ENCODE data around the gene WIZ.
A peak's percentile ranks its signal among the peaks of the same experiment; 100 is the strongest.

Gene WIZ

GRCh38 chr19:15453906-15454860 lies 4.4 kb upstream of the WIZ start:
- Histone ChIP-seq H3K4me3 (ENCODE audit: low read length in 2 of 2) (no peak overlapping the region), H3K27me3 (ENCODE audit: control insufficient read depth in 2 of 2, insufficient read depth in 2 of 2, low read length in 2 of 2) (peaks cover 14 to 23% of the 10 kb centered on the region in 2 donors), H3K9me3 (ENCODE audit: control insufficient read depth in 2 of 2, low read length in 2 of 2) (no peaks in the 10 kb centered on the region), H3K36me3 (ENCODE audit: control insufficient read depth in 2 of 2, insufficient read depth in 2 of 2, low read length in 2 of 2) (peaks cover 0 to 6% of the 10 kb centered on the region in 2 donors), H3K9ac (ENCODE audit: low read depth in 1 of 2, low read length in 2 of 2) (no peak overlapping the region), H3K4me1 (ENCODE audit: control insufficient read depth in 2 of 2, insufficient read depth in 2 of 2, low read length in 2 of 2) (peaks cover 7% of the 10 kb centered on the region in 2 donors), H3K27ac (ENCODE audit: low read depth in 2 of 2, low read length in 2 of 2) (no peak overlapping the region)

DNA sequence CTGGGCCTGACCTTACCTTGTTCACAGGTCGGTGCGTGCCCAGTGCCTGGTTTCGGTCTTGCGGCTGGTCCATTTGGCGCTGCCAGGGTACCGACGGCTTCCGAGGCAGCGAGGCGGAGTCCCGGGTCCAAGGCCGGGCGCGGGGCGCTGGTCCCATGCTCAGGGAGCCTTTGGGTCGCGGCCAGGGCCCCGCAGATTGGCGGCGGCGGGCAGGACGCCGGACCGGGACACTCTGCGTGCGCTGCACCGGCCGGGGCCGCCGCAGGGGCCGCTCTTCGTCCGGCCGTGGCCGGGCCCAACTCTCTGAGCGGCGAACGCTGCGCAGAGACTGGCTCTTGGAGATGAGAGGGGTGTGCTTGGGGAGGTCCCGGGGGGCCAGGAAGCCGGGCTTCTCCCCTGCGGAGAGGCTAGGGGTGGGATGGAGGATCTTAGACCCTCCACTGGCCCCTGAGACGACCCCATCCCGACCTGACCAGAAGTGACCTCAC lies 3.4 kb upstream of the WIZ start:
- peak overlapping the region; percentile 40 to 61 for H3K4me3 ChIP-seq (ENCODE audit: low read length in 2 of 2)
- no peaks in the 10 kb centered on the region for H3K9me3 ChIP-seq (ENCODE audit: control insufficient read depth in 2 of 2, low read length in 2 of 2)
- peaks cover 14 to 23% of the 10 kb centered on the region in 2 donors for H3K27me3 ChIP-seq (ENCODE audit: control insufficient read depth in 2 of 2, insufficient read depth in 2 of 2, low read length in 2 of 2)
- H3K36me3 ChIP-seq (ENCODE audit: control insufficient read depth in 2 of 2, insufficient read depth in 2 of 2, low read length in 2 of 2) = peaks cover 0 to 6% of the 10 kb centered on the region in 2 donors
- H3K27ac ChIP-seq (ENCODE audit: low read depth in 2 of 2, low read length in 2 of 2) = peak overlapping the region in 1 of 2 donors; percentile 24
- no peak overlapping the region for H3K9ac ChIP-seq (ENCODE audit: low read depth in 1 of 2, low read length in 2 of 2)
- H3K4me1 ChIP-seq (ENCODE audit: control insufficient read depth in 2 of 2, insufficient read depth in 2 of 2, low read length in 2 of 2) = peaks cover 12 to 13% of the 10 kb centered on the region in 2 donors

- no peak overlapping the region for H3K9ac ChIP-seq (ENCODE audit: low read depth in 1 of 2, low read length in 2 of 2)
- H3K36me3 ChIP-seq (ENCODE audit: control insufficient read depth in 2 of 2, insufficient read depth in 2 of 2, low read length in 2 of 2) = peaks cover 0 to 6% of the 10 kb centered on the region in 2 donors
- H3K27me3 ChIP-seq (ENCODE audit: control insufficient read depth in 2 of 2, insufficient read depth in 2 of 2, low read length in 2 of 2) = peaks cover 14 to 20% of the 10 kb centered on the region in 2 donors
- peak overlapping the region; percentile 40 to 61 for H3K4me3 ChIP-seq (ENCODE audit: low read length in 2 of 2)
- H3K9me3 ChIP-seq (ENCODE audit: control insufficient read depth in 2 of 2, low read length in 2 of 2) = no peaks in the 10 kb centered on the region
- peaks cover 12 to 13% of the 10 kb centered on the region in 2 donors for H3K4me1 ChIP-seq (ENCODE audit: control insufficient read depth in 2 of 2, insufficient read depth in 2 of 2, low read length in 2 of 2)
- peak overlapping the region; percentile 2 to 24 for H3K27ac ChIP-seq (ENCODE audit: low read depth in 2 of 2, low read length in 2 of 2)
Observed at GRCh38 chr19:15452111-15453047, 2.6 kb upstream of the WIZ start.

DNA sequence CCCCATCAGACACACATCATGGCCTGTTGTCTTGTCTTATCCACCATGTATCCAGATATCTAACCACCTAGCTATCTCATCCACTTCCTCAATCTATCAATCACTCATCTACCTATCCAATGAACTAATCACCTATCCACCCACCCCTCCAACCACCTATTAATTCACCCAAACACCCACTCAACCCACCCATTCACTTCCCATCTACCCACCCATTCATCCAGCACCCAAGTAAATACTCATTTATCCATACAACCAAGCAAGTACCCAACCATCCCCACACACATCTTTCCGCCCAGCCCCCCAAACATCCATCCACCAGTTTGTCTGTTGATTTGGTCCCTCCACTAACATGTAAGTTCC lies 753 bp upstream of the WIZ start:
- Histone ChIP-seq H3K9ac (ENCODE audit: low read depth in 1 of 2, low read length in 2 of 2) (no peak overlapping the region), H3K4me1 (ENCODE audit: control insufficient read depth in 2 of 2, insufficient read depth in 2 of 2, low read length in 2 of 2) (peaks cover 12 to 13% of the 10 kb centered on the region in 2 donors), H3K9me3 (ENCODE audit: control insufficient read depth in 2 of 2, low read length in 2 of 2) (no peaks in the 10 kb centered on the region), H3K27me3 (ENCODE audit: control insufficient read depth in 2 of 2, insufficient read depth in 2 of 2, low read length in 2 of 2) (peaks cover 3 to 16% of the 10 kb centered on the region in 2 donors), H3K27ac (ENCODE audit: low read depth in 2 of 2, low read length in 2 of 2) (peak overlapping the region in 1 of 2 donors; percentile 2), H3K36me3 (ENCODE audit: control insufficient read depth in 2 of 2, insufficient read depth in 2 of 2, low read length in 2 of 2) (peaks cover 0 to 6% of the 10 kb centered on the region in 2 donors), H3K4me3 (ENCODE audit: low read length in 2 of 2) (no peak overlapping the region)

GRCh38 chr19:15448778-15449619 lies 757 bp downstream of the WIZ start:
- Histone ChIP-seq H3K4me1 (ENCODE audit: control insufficient read depth in 2 of 2, insufficient read depth in 2 of 2, low read length in 2 of 2) (peaks cover 12 to 13% of the 10 kb centered on the region in 2 donors), H3K27ac (ENCODE audit: low read depth in 2 of 2, low read length in 2 of 2) (no peak overlapping the region), H3K27me3 (ENCODE audit: control insufficient read depth in 2 of 2, insufficient read depth in 2 of 2, low read length in 2 of 2) (peaks cover 3 to 4% of the 10 kb centered on the region in 2 donors), H3K4me3 (ENCODE audit: low read length in 2 of 2) (peak overlapping the region; percentile 60 to 68), H3K9me3 (ENCODE audit: control insufficient read depth in 2 of 2, low read length in 2 of 2) (no peaks in the 10 kb centered on the region), H3K36me3 (ENCODE audit: control insufficient read depth in 2 of 2, insufficient read depth in 2 of 2, low read length in 2 of 2) (no peaks in the 10 kb centered on the region), H3K9ac (ENCODE audit: low read depth in 1 of 2, low read length in 2 of 2) (peak overlapping the region; percentile 24 to 45)

DNA sequence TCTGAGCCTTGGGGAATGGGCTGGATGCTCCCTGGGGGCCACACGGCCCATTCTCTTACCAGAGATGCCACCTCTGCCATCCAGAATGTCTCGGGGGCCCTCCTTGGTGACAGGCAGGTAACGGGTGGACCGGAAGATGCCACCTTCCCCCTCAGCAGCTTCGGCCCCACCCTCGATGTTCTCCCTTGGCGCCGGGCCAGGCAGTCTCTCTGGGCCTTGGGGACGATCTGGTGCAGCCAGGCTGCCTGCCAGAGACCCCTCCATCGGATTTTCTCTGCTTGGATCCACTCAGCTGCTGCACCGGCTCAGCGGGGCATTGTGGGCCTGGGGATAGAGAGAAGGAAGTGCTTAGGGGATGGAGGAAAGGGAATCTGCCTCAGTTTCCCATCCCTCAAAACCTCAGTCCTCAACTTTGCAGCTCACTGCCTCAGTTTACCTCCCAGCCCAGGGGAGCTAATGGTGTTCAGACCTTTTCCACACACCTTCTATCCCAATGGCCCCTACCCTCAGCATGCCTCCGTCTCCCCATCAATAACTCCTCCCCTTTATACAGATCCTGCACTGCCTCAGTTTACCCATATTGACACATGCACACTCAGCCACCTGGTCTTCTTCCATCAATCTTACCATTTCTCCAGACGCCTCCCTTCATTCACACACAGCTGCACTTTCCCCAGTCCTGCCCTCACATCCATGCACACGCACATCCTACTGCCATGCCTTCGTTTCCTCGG lies 1.5 kb downstream of the WIZ start:
- no peak overlapping the region for H3K9ac ChIP-seq (ENCODE audit: low read depth in 1 of 2, low read length in 2 of 2)
- no peaks in the 10 kb centered on the region for H3K27me3 ChIP-seq (ENCODE audit: control insufficient read depth in 2 of 2, insufficient read depth in 2 of 2, low read length in 2 of 2)
- peaks cover 12 to 13% of the 10 kb centered on the region in 2 donors for H3K4me1 ChIP-seq (ENCODE audit: control insufficient read depth in 2 of 2, insufficient read depth in 2 of 2, low read length in 2 of 2)
- no peaks in the 10 kb centered on the region for H3K9me3 ChIP-seq (ENCODE audit: control insufficient read depth in 2 of 2, low read length in 2 of 2)
- peak overlapping the region in 1 of 2 donors; percentile 60 for H3K4me3 ChIP-seq (ENCODE audit: low read length in 2 of 2)
- no peak overlapping the region for H3K27ac ChIP-seq (ENCODE audit: low read depth in 2 of 2, low read length in 2 of 2)
- no peaks in the 10 kb centered on the region for H3K36me3 ChIP-seq (ENCODE audit: control insufficient read depth in 2 of 2, insufficient read depth in 2 of 2, low read length in 2 of 2)

DNA sequence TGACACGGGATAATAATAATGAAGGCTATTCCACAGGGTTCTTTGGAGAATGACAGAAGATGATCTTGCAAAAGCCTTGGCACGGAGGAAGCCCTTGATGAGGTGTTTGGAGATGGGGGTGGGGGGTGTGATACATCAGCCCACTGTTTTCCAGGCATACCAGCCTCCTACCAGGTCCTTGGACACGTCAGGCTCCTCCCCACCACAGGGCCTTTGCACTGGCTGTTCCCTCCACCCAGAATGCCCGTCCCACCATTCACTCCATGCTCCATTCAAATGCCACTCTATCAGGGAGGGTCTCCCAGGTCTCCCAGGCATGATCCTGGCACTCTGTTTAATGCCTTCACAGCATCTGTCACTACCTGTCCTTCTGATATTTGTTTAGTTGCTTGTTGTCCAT lies 2.7 kb downstream of the WIZ start:
- H3K4me1 ChIP-seq (ENCODE audit: control insufficient read depth in 2 of 2, insufficient read depth in 2 of 2, low read length in 2 of 2) = peaks cover 6 to 8% of the 10 kb centered on the region in 2 donors
- no peak overlapping the region for H3K27ac ChIP-seq (ENCODE audit: low read depth in 2 of 2, low read length in 2 of 2)
- H3K36me3 ChIP-seq (ENCODE audit: control insufficient read depth in 2 of 2, insufficient read depth in 2 of 2, low read length in 2 of 2) = no peaks in the 10 kb centered on the region
- no peaks in the 10 kb centered on the region for H3K9me3 ChIP-seq (ENCODE audit: control insufficient read depth in 2 of 2, low read length in 2 of 2)
- no peak overlapping the region for H3K4me3 ChIP-seq (ENCODE audit: low read length in 2 of 2)
- H3K9ac ChIP-seq (ENCODE audit: low read depth in 1 of 2, low read length in 2 of 2) = no peak overlapping the region
- no peaks in the 10 kb centered on the region for H3K27me3 ChIP-seq (ENCODE audit: control insufficient read depth in 2 of 2, insufficient read depth in 2 of 2, low read length in 2 of 2)

DNA sequence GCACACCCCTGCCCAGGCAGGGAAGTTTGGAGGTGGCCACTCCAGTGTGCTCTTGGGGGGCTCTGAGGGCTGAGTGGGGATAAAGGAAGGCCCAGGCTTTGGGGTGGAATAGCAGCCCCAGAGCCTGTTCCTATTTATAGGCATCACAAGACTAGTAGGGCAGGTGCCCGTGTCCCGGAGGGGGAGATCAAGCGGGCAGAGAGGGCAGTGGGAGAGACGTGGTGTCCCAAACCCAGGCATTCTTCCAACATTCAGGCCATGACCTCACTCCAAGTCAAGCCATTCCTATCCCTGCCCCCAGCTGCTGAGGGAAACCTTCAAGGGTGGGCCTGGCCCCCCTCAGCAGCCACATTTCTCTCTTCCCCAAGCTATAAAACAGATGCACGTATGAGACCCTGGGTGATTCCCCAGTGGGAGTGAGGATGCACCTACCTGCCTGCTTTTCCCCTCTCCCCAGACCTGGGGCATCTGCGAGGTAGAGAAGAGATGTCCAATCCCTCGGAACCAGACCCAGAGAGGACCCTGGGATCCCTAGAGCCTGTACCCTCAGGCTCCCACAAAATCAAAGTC lies 3.9 kb downstream of the WIZ start:
- Histone ChIP-seq H3K9me3 (ENCODE audit: control insufficient read depth in 2 of 2, low read length in 2 of 2) (no peaks in the 10 kb centered on the region), H3K27me3 (ENCODE audit: control insufficient read depth in 2 of 2, insufficient read depth in 2 of 2, low read length in 2 of 2) (no peaks in the 10 kb centered on the region), H3K27ac (ENCODE audit: low read depth in 2 of 2, low read length in 2 of 2) (no peak overlapping the region), H3K9ac (ENCODE audit: low read depth in 1 of 2, low read length in 2 of 2) (no peak overlapping the region), H3K4me3 (ENCODE audit: low read length in 2 of 2) (no peak overlapping the region), H3K4me1 (ENCODE audit: control insufficient read depth in 2 of 2, insufficient read depth in 2 of 2, low read length in 2 of 2) (peaks cover 6 to 8% of the 10 kb centered on the region in 2 donors), H3K36me3 (ENCODE audit: control insufficient read depth in 2 of 2, insufficient read depth in 2 of 2, low read length in 2 of 2) (no peaks in the 10 kb centered on the region)
